T-helper 17 cell (primary cell): ENCODE results near the gene SAP30BP. TPM values are rescaled to one million over a fixed set of nuclear protein-coding genes. Genes with fewer than 3 reads are reported as not detected.

Experiments
- ATAC-seq: fragments of 150-1000 bp; cut with Tn5 transposase; 2 replicates; pipeline ENCODE4 v1.10.0; 2021; ENCODE audit warnings: mild to moderate bottlenecking, moderate library complexity
- DNase-seq, 3 donors: peaks; one replicate each; pipeline versions ENCODE4 v3.0.0 to v3.0.0-alpha.2; 2020 to 2021
- H3K9me3 ChIP-seq: one replicate; pipeline ENCODE4 v1.7.0; 2013; ENCODE audit warnings: low read length, mild to moderate bottlenecking; ENCODE audit not compliant: control insufficient read depth, poor library complexity, severe bottlenecking
- H3K27ac Mint-ChIP-seq: one replicate; pipeline ENCODE4 v1.8.0; 2022; ENCODE audit warnings: mild to moderate bottlenecking, moderate library complexity, mixed read lengths
- H3K27me3 Mint-ChIP-seq: one replicate; pipeline ENCODE4 v1.8.0; 2022; ENCODE audit warnings: mixed read lengths
- H3K36me3 Mint-ChIP-seq: one replicate; pipeline ENCODE4 v1.8.0; 2022; ENCODE audit warnings: low read depth, mixed read lengths
- H3K4me1 Mint-ChIP-seq: one replicate; pipeline ENCODE4 v1.8.0; 2022; ENCODE audit warnings: mild to moderate bottlenecking, mixed read lengths
- H3K4me3 Mint-ChIP-seq: one replicate; pipeline ENCODE4 v1.8.0; 2022; ENCODE audit warnings: mild to moderate bottlenecking, moderate library complexity, mixed read lengths
- total RNA-seq, 4 donors: library from RNA in 2 of 4; stranded (reverse) in 2 of 4; gene quantifications; one replicate each; pipeline ENCODE4 v1.2.3 and lab custom pipeline; 2022 to 2026

SAP30BP gene
- total RNA-seq, 2 donors from 2014 or later, result 178 to 235 TPM

- no peak overlapping the region for H3K4me3 Mint-ChIP-seq
- no peaks in the 10 kb centered on the region for H3K27me3 Mint-ChIP-seq
- peaks cover 5% of the 10 kb centered on the region for H3K4me1 Mint-ChIP-seq
- DNase-seq (no peak), ATAC-seq (peak; percentile 48)
- H3K9me3 ChIP-seq, result no peaks in the 10 kb centered on the region
- no peak overlapping the region for H3K27ac Mint-ChIP-seq
- H3K36me3 Mint-ChIP-seq, result no peaks in the 10 kb centered on the region
These were observed 21.1 kb upstream of the SAP30BP start for GRCh38 chr17:75645889-75646637.

- Mint-ChIP-seq H3K36me3 (no peaks in the 10 kb centered on the region), H3K27ac (no peak overlapping the region), H3K4me1 (peaks cover 5% of the 10 kb centered on the region), H3K27me3 (no peaks in the 10 kb centered on the region), H3K4me3 (no peak overlapping the region)
- no peak for ATAC-seq
- DNase-seq, result no peak
- no peaks in the 10 kb centered on the region for H3K9me3 ChIP-seq
These were observed 20.5 kb upstream of the SAP30BP start for GRCh38 chr17:75646638-75646992.

GRCh38 chr17:75647061-75647460, 20.1 kb upstream of the SAP30BP start:
- DNase-seq (no peak), ATAC-seq (no peak)
- Mint-ChIP-seq H3K27me3 (no peaks in the 10 kb centered on the region), H3K36me3 (no peaks in the 10 kb centered on the region), H3K27ac (no peak overlapping the region), H3K4me1 (peaks cover 5% of the 10 kb centered on the region), H3K4me3 (no peak overlapping the region)
- H3K9me3 ChIP-seq, result no peaks in the 10 kb centered on the region

- H3K4me1 Mint-ChIP-seq, result peaks cover 7% of the 10 kb centered on the region
- no peak for DNase-seq
- no peaks in the 10 kb centered on the region for H3K27me3 Mint-ChIP-seq
- H3K9me3 ChIP-seq, result no peaks in the 10 kb centered on the region
- ATAC-seq, result no peak
- H3K27ac Mint-ChIP-seq, result no peak overlapping the region
- no peak overlapping the region for H3K4me3 Mint-ChIP-seq
- H3K36me3 Mint-ChIP-seq, result no peaks in the 10 kb centered on the region
These were observed 19.2 kb upstream of the SAP30BP start for GRCh38 chr17:75647921-75648320.

GRCh38 chr17:75649687-75650086, 17.5 kb upstream of the SAP30BP start:
- ATAC-seq (no peak), DNase-seq (no peak)
- Mint-ChIP-seq H3K36me3 (peaks cover 2% of the 10 kb centered on the region), H3K27me3 (no peaks in the 10 kb centered on the region), H3K27ac (no peak overlapping the region), H3K4me3 (no peak overlapping the region), H3K4me1 (peaks cover 7% of the 10 kb centered on the region)
- H3K9me3 ChIP-seq, result no peaks in the 10 kb centered on the region

GRCh38 chr17:75650874-75651273, 16.3 kb upstream of the SAP30BP start:
- peaks cover 7% of the 10 kb centered on the region for H3K4me1 Mint-ChIP-seq
- no peak overlapping the region for H3K27ac Mint-ChIP-seq
- peaks cover 2% of the 10 kb centered on the region for H3K36me3 Mint-ChIP-seq
- no peak for ATAC-seq
- no peak overlapping the region for H3K4me3 Mint-ChIP-seq
- no peak for DNase-seq
- no peaks in the 10 kb centered on the region for H3K27me3 Mint-ChIP-seq
- no peaks in the 10 kb centered on the region for H3K9me3 ChIP-seq

GRCh38 chr17:75652341-75652740, 14.8 kb upstream of the SAP30BP start:
- ATAC-seq (no peak), DNase-seq (no peak)
- Mint-ChIP-seq H3K27me3 (no peaks in the 10 kb centered on the region), H3K27ac (no peak overlapping the region), H3K4me3 (no peak overlapping the region), H3K36me3 (peaks cover 2% of the 10 kb centered on the region), H3K4me1 (peaks cover 5% of the 10 kb centered on the region)
- H3K9me3 ChIP-seq, result no peaks in the 10 kb centered on the region

GRCh38 chr17:75652934-75653549, 14.1 kb upstream of the SAP30BP start:
- no peaks in the 10 kb centered on the region for H3K9me3 ChIP-seq
- Mint-ChIP-seq H3K27ac (no peak overlapping the region), H3K4me3 (no peak overlapping the region), H3K36me3 (peaks cover 2% of the 10 kb centered on the region), H3K4me1 (peaks cover 4% of the 10 kb centered on the region), H3K27me3 (no peaks in the 10 kb centered on the region)
- ATAC-seq (peak; percentile 67), DNase-seq (no peak)

GRCh38 chr17:75654176-75654575, 13.0 kb upstream of the SAP30BP start:
- peaks cover 2% of the 10 kb centered on the region for H3K36me3 Mint-ChIP-seq
- H3K4me1 Mint-ChIP-seq, result peaks cover 2% of the 10 kb centered on the region
- no peak for ATAC-seq
- H3K9me3 ChIP-seq, result no peaks in the 10 kb centered on the region
- no peak overlapping the region for H3K27ac Mint-ChIP-seq
- DNase-seq, result no peak
- no peak overlapping the region for H3K4me3 Mint-ChIP-seq
- no peaks in the 10 kb centered on the region for H3K27me3 Mint-ChIP-seq

GRCh38 chr17:75658237-75658636, 8.9 kb upstream of the SAP30BP start:
- no peak overlapping the region for H3K4me3 Mint-ChIP-seq
- H3K9me3 ChIP-seq, result no peaks in the 10 kb centered on the region
- DNase-seq, result no peak
- peaks cover 6% of the 10 kb centered on the region for H3K36me3 Mint-ChIP-seq
- no peak for ATAC-seq
- no peaks in the 10 kb centered on the region for H3K4me1 Mint-ChIP-seq
- H3K27me3 Mint-ChIP-seq, result no peaks in the 10 kb centered on the region
- H3K27ac Mint-ChIP-seq, result no peak overlapping the region

- Mint-ChIP-seq H3K4me1 (peaks cover 2% of the 10 kb centered on the region), H3K27ac (no peak overlapping the region), H3K36me3 (peaks cover 7% of the 10 kb centered on the region), H3K4me3 (no peak overlapping the region), H3K27me3 (no peaks in the 10 kb centered on the region)
- DNase-seq (no peak), ATAC-seq (no peak)
- H3K9me3 ChIP-seq, result no peaks in the 10 kb centered on the region
These were observed 5.6 kb upstream of the SAP30BP start for GRCh38 chr17:75661531-75661930.

GRCh38 chr17:75662511-75662910, 4.6 kb upstream of the SAP30BP start:
- Mint-ChIP-seq H3K4me3 (no peak overlapping the region), H3K36me3 (peaks cover 7% of the 10 kb centered on the region), H3K27ac (no peak overlapping the region), H3K4me1 (peaks cover 2% of the 10 kb centered on the region), H3K27me3 (no peaks in the 10 kb centered on the region)
- ATAC-seq (no peak), DNase-seq (no peak)
- no peaks in the 10 kb centered on the region for H3K9me3 ChIP-seq

GRCh38 chr17:75664099-75664549, 3.0 kb upstream of the SAP30BP start:
- no peaks in the 10 kb centered on the region for H3K9me3 ChIP-seq
- Mint-ChIP-seq H3K36me3 (peaks cover 9% of the 10 kb centered on the region), H3K27ac (no peak overlapping the region), H3K4me1 (peaks cover 6% of the 10 kb centered on the region), H3K27me3 (no peaks in the 10 kb centered on the region), H3K4me3 (no peak overlapping the region)
- DNase-seq (no peak), ATAC-seq (peak; percentile 9)

GRCh38 chr17:75665981-75666380, 1.2 kb upstream of the SAP30BP start:
- peak overlapping the region; percentile 49 for H3K4me3 Mint-ChIP-seq
- H3K27me3 Mint-ChIP-seq, result no peaks in the 10 kb centered on the region
- peaks cover 9% of the 10 kb centered on the region for H3K36me3 Mint-ChIP-seq
- no peak for ATAC-seq
- no peaks in the 10 kb centered on the region for H3K9me3 ChIP-seq
- H3K27ac Mint-ChIP-seq, result no peak overlapping the region
- DNase-seq, result no peak
- peaks cover 6% of the 10 kb centered on the region for H3K4me1 Mint-ChIP-seq
